ENCODE data around the gene RNF31.
A peak's percentile ranks its signal among the peaks of the same experiment; 100 is the strongest.

The RNF31 gene

GRCh38 chr14:24131549-24131966, 15.7 kb upstream of the RNF31 start:
- DNase-seq (ENCODE audit: low spot score), result no peak
- TF ChIP-seq CTCF (IDR thresholded peaks at IDR 0.05; ENCODE audit: borderline replicate concordance, control extremely low read depth, extremely low read depth, insufficient read depth, missing control alignments), result no peak
- in situ Hi-C loops (cut with MboI; ENCODE audit: low sequenced_read_pairs, unreplicated experiment), result no loop called here

GRCh38 chr14:24132061-24132685, 15.1 kb upstream of the RNF31 start:
- no peak for TF ChIP-seq CTCF (IDR thresholded peaks at IDR 0.05; ENCODE audit: borderline replicate concordance, control extremely low read depth, extremely low read depth, insufficient read depth, missing control alignments)
- no peak for DNase-seq (ENCODE audit: low spot score)
- in situ Hi-C loops (cut with MboI; ENCODE audit: low sequenced_read_pairs, unreplicated experiment), result no loop called here

GRCh38 chr14:24132976-24133375, 14.3 kb upstream of the RNF31 start:
- TF ChIP-seq CTCF (IDR thresholded peaks at IDR 0.05; ENCODE audit: borderline replicate concordance, control extremely low read depth, extremely low read depth, insufficient read depth, missing control alignments), result no peak
- DNase-seq (ENCODE audit: low spot score), result no peak
- in situ Hi-C loops (cut with MboI; ENCODE audit: low sequenced_read_pairs, unreplicated experiment), result no loop called here

- in situ Hi-C loops (cut with MboI; ENCODE audit: low sequenced_read_pairs, unreplicated experiment), result no loop called here
- no peak for TF ChIP-seq CTCF (IDR thresholded peaks at IDR 0.05; ENCODE audit: borderline replicate concordance, control extremely low read depth, extremely low read depth, insufficient read depth, missing control alignments)
- DNase-seq (ENCODE audit: low spot score), result no peak
Measured at GRCh38 chr14:24133735-24134134, 13.6 kb upstream of the RNF31 start.

- in situ Hi-C loops (cut with MboI; ENCODE audit: low sequenced_read_pairs, unreplicated experiment), result no loop called here
- DNase-seq (ENCODE audit: low spot score), result no peak
- TF ChIP-seq CTCF (IDR thresholded peaks at IDR 0.05; ENCODE audit: borderline replicate concordance, control extremely low read depth, extremely low read depth, insufficient read depth, missing control alignments), result no peak
Measured at GRCh38 chr14:24135584-24135833, 11.8 kb upstream of the RNF31 start.

GRCh38 chr14:24135834-24136683, 11.2 kb upstream of the RNF31 start, which contains the start of gene PSME1:
Gene PSME1, plus strand, starts transcription at chr14:24136194. Its CDS starts 69 bp downstream, at chr14:24136263.
- in situ Hi-C loops (cut with MboI; ENCODE audit: low sequenced_read_pairs, unreplicated experiment), result no loop called here

More at GRCh38 chr14:24135834-24136683, 11.2 kb upstream of the RNF31 start, which contains the start of gene PSME1:
- DNase-seq (ENCODE audit: low spot score), result peak; percentile 97
- TF ChIP-seq CTCF (IDR thresholded peaks at IDR 0.05; ENCODE audit: borderline replicate concordance, control extremely low read depth, extremely low read depth, insufficient read depth, missing control alignments), result no peak
